Endothelial cell of umbilical vein (primary cell): ENCODE results near the gene ABCA6.

ENCODE experiments used
- EZH2 ChIP-seq: IDR thresholded peaks from 2 replicates; pipeline ENCODE4 v1.6.1; 2012; ENCODE audit warnings: borderline replicate concordance, low read depth, mild to moderate bottlenecking, moderate library complexity, low read length, inconsistent platforms; ENCODE audit not compliant: severe bottlenecking
- FOS ChIP-seq: IDR thresholded peaks from 2 replicates; pipeline ENCODE4 v1.6.1; 2011; ENCODE audit warnings: mild to moderate bottlenecking, low read length, moderate library complexity, borderline replicate concordance; ENCODE audit not compliant: insufficient read depth
- POLR2A ChIP-seq: IDR thresholded peaks from 2 replicates; pipeline ENCODE4 v1.6.1; 2012; ENCODE audit warnings: low read depth, mild to moderate bottlenecking, control low read depth, low read length
- POLR2AphosphoS5 ChIP-seq: IDR thresholded peaks from 2 replicates; pipeline ENCODE4 v1.6.1; 2012; ENCODE audit warnings: low read depth, mild to moderate bottlenecking, control low read depth, low read length, moderate library complexity; ENCODE audit not compliant: insufficient read depth
- TF ChIP-seq, protein P1 (sequence below), 2 donors: IDR thresholded peaks; 1 replicate in 1 of 2; 2 replicates in 1 of 2; pipeline ENCODE4 v1.5.1; 2011; ENCODE audit warnings: low read length in 2 of 2, mild to moderate bottlenecking in 2 of 2, moderate library complexity in 2 of 2, control low read depth in 1 of 2, inconsistent platforms in 1 of 2, low read depth in 1 of 2; ENCODE audit not compliant: insufficient read depth in 1 of 2; ENCODE audit errors: extremely low read depth in 1 of 2

DNA sequence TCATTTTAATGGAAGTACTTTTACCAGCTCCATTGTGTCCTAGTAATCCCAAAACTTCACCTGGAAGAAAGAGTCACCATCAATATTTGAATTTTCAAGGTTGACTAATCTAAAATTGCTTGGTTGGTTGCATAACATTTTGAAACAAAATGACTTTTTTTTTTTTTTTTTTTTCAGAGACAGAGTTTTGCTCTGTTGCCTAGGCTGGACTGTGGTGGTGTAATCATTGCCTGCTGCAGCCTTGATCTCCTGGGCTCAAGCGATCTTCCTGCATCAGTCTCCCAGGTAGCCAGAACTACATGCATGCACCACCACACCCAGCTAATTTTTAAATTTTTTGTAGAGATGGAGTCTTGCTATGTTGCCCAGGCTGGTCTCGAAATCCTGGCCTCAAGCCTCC is 12.6 kb upstream of the ABCA6 start:
- no peak for TF ChIP-seq EZH2
- TF ChIP-seq POLR2AphosphoS5 = no peak
- TF ChIP-seq POLR2A = no peak
- TF ChIP-seq, protein P1, sequence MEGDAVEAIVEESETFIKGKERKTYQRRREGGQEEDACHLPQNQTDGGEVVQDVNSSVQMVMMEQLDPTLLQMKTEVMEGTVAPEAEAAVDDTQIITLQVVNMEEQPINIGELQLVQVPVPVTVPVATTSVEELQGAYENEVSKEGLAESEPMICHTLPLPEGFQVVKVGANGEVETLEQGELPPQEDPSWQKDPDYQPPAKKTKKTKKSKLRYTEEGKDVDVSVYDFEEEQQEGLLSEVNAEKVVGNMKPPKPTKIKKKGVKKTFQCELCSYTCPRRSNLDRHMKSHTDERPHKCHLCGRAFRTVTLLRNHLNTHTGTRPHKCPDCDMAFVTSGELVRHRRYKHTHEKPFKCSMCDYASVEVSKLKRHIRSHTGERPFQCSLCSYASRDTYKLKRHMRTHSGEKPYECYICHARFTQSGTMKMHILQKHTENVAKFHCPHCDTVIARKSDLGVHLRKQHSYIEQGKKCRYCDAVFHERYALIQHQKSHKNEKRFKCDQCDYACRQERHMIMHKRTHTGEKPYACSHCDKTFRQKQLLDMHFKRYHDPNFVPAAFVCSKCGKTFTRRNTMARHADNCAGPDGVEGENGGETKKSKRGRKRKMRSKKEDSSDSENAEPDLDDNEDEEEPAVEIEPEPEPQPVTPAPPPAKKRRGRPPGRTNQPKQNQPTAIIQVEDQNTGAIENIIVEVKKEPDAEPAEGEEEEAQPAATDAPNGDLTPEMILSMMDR (IDR thresholded peaks at IDR 0.05; ENCODE audit: extremely low read depth in 1 of 2, insufficient read depth in 1 of 2, low read depth in 1 of 2, low read length in 2 of 2) = no peak
- no peak for TF ChIP-seq FOS
